HCT116 (cell line): Measurements from ENCODE around the gene SNX9. TPM values are rescaled to one million over a fixed set of nuclear protein-coding genes. Genes with fewer than 3 reads are reported as not detected.

Experiments
- ATAC-seq: fragments of 200-7000 bp; cut with Tn5 transposase; 2 replicates; pipeline ENCODE4 v1.9.1; 2020; ENCODE audit warnings: mild to moderate bottlenecking, moderate library complexity
- BruUV-seq: library from RNA; stranded (reverse); fragments of 400-500 nt; replicated peaks from 2 replicates; lab custom pipeline; 2021; lab: Mats Ljungman, UMichigan
- CTCF ChIA-PET: fragments of 300-600 bp; sonication (Branson Sonifier 250); formaldehyde crosslinking; loops from one replicate; lab custom pipeline; 2021; ENCODE audit warnings: antibody characterized with exemption; lab: Charles Lee
- POLR2A ChIA-PET: fragments of 300-600, 350-600 bp; sonication (Branson Sonifier 250); formaldehyde crosslinking; loops from one replicate; lab custom pipeline; 2021; ENCODE audit warnings: antibody characterized with exemption; lab: Charles Lee
- RAD21 ChIA-PET, 2 experiments: fragments of 300-600 bp; sonication (Branson Sonifier 250); formaldehyde crosslinking; loops; one replicate each; lab custom pipeline; 2023; ENCODE audit warnings: low total read pairs in 2 of 2; ENCODE audit not compliant: uncharacterized antibody in 2 of 2, unreplicated experiment in 2 of 2, low non-redundant PET in 1 of 2; lab: Charles Lee
- DNase-seq: peaks from one replicate; pipeline ENCODE4 v3.0.0-alpha.2; 2010; ENCODE audit warnings: low read depth, low spot score
- H2AFZ ChIP-seq: fragments of 200-600 bp; shearing (Covaris generic), sonication (generic); 2 replicates; pipeline ENCODE4 v1.6.1; 2017; ENCODE audit warnings: low read depth, mixed run types, mixed read lengths, antibody characterized with exemption, low read length; ENCODE audit not compliant: poor library complexity, severe bottlenecking
- H3K27ac ChIP-seq: 2 replicates; pipeline ENCODE4 v1.5.1; 2012; ENCODE audit warnings: low read depth, low read length
- H3K27me3 ChIP-seq: fragments of 200-600 bp; sonication (generic); 2 replicates; pipeline ENCODE4 v1.6.1; 2016; ENCODE audit warnings: mixed run types, low read length, mixed read lengths; ENCODE audit not compliant: insufficient read depth
- H3K36me3 ChIP-seq, 2 experiments: fragments of 200-500 bp in 1 of 2; fragments of 200-600 bp in 1 of 2; sonication (Bioruptor generic) in 1 of 2; sonication (generic) in 1 of 2; 2 replicates each; pipeline versions ENCODE4 v1.5.1 to v1.6.1; 2014 to 2016; ENCODE audit warnings: low read length in 2 of 2, inconsistent platforms in 1 of 2, mixed read lengths in 1 of 2, mixed run types in 1 of 2; ENCODE audit not compliant: insufficient read depth in 2 of 2, control insufficient read depth in 1 of 2
- H3K4me1 ChIP-seq, 2 experiments: fragments of 200-600 bp in 1 of 2; sonication (generic) in 1 of 2; 2 replicates each; pipeline versions ENCODE4 v1.5.1 to v1.6.1; 2012 to 2017; ENCODE audit warnings: low read length in 2 of 2, inconsistent platforms in 1 of 2, mild to moderate bottlenecking in 1 of 2, mixed read lengths in 1 of 2, mixed run types in 1 of 2, moderate library complexity in 1 of 2; ENCODE audit not compliant: insufficient read depth in 2 of 2, control insufficient read depth in 1 of 2
- H3K4me2 ChIP-seq: fragments of 200-600 bp; sonication (generic); 2 replicates; pipeline ENCODE4 v1.6.1; 2017; ENCODE audit warnings: mixed run types, low read length, mixed read lengths
- H3K4me3 ChIP-seq, 2 experiments: fragments of 200-600 bp in 1 of 2; sonication (generic) in 1 of 2; replicated peaks in 1 of 2; 2 replicates each; pipeline ENCODE4 v1.5.1; 2011 to 2016; ENCODE audit warnings: low read length in 2 of 2, control low read depth in 1 of 2, low read depth in 1 of 2, mild to moderate bottlenecking in 1 of 2, mixed read lengths in 1 of 2, mixed run types in 1 of 2
- H3K79me2 ChIP-seq: fragments of 200-600 bp; sonication (generic); 2 replicates; pipeline ENCODE4 v1.6.1; 2017; ENCODE audit warnings: mild to moderate bottlenecking, mixed run types, low read length, moderate library complexity, mixed read lengths; ENCODE audit not compliant: insufficient read depth
- H3K9ac ChIP-seq: fragments of 200-600 bp; sonication (generic); 2 replicates; pipeline ENCODE4 v1.6.1; 2016; ENCODE audit warnings: low read length, mixed read lengths
- H3K9me2 ChIP-seq: fragments of 200-600 bp; sonication (generic), shearing (Covaris generic); 2 replicates; pipeline ENCODE4 v1.6.1; 2017; ENCODE audit warnings: mixed run types, mild to moderate bottlenecking, moderate library complexity; ENCODE audit not compliant: insufficient read depth
- H3K9me3 ChIP-seq, 2 experiments: fragments of 200-500 bp in 1 of 2; fragments of 200-600 bp in 1 of 2; sonication (Bioruptor generic) in 1 of 2; sonication (generic) in 1 of 2; 2 replicates each; pipeline ENCODE4 v1.6.1; 2014 to 2017; ENCODE audit warnings: low read length in 2 of 2, mixed read lengths in 2 of 2, inconsistent platforms in 1 of 2, low read depth in 1 of 2, mild to moderate bottlenecking in 1 of 2, mixed run types in 1 of 2, moderate library complexity in 1 of 2; ENCODE audit not compliant: control insufficient read depth in 1 of 2, insufficient read depth in 1 of 2
- H4K20me1 ChIP-seq: fragments of 200-600 bp; sonication (generic), shearing (Covaris generic); 2 replicates; pipeline ENCODE4 v1.6.1; 2017; ENCODE audit warnings: mixed run types, mild to moderate bottlenecking, moderate library complexity; ENCODE audit not compliant: insufficient read depth
- CBX3 ChIP-seq: IDR thresholded peaks from 2 replicates; pipeline ENCODE4 v1.6.1; 2012; ENCODE audit warnings: low read depth
- CEBPB ChIP-seq: IDR thresholded peaks from 2 replicates; pipeline ENCODE4 v1.6.1; 2012; ENCODE audit warnings: low read depth
- EGR1 ChIP-seq: IDR thresholded peaks from 2 replicates; pipeline ENCODE4 v1.6.1; 2012; ENCODE audit warnings: low read depth
- ELF1 ChIP-seq: IDR thresholded peaks from 2 replicates; pipeline ENCODE4 v1.6.1; 2012; ENCODE audit warnings: low read depth, borderline replicate concordance
- FOSL1 ChIP-seq: IDR thresholded peaks from 2 replicates; pipeline ENCODE4 v1.6.1; 2012; ENCODE audit warnings: low read depth
- POLR2A ChIP-seq: IDR thresholded peaks from 2 replicates; pipeline ENCODE4 v1.7.0; 2011; ENCODE audit warnings: borderline replicate concordance; ENCODE audit not compliant: insufficient read depth, insufficient read length; ENCODE audit errors: extremely low read depth
- POLR2AphosphoS5 ChIP-seq: IDR thresholded peaks from 2 replicates; pipeline ENCODE4 v1.6.1; 2011; ENCODE audit warnings: mild to moderate bottlenecking, low read depth, low read length, moderate library complexity
- RAD21 ChIP-seq: IDR thresholded peaks from 2 replicates; pipeline ENCODE4 v1.6.1; 2012; ENCODE audit warnings: low read depth, mild to moderate bottlenecking
- SP1 ChIP-seq: IDR thresholded peaks from 2 replicates; pipeline ENCODE4 v1.6.1; 2012; ENCODE audit warnings: low read depth
- SRF ChIP-seq: IDR thresholded peaks from 2 replicates; pipeline ENCODE4 v1.6.1; 2012; ENCODE audit warnings: low read depth
- TCF7L2 ChIP-seq: IDR thresholded peaks from 2 replicates; pipeline ENCODE4 v1.7.0; 2011; ENCODE audit warnings: borderline replicate concordance, inconsistent platforms; ENCODE audit not compliant: insufficient read depth, insufficient read length; ENCODE audit errors: extremely low read depth
- YY1 ChIP-seq: IDR thresholded peaks from 2 replicates; pipeline ENCODE4 v1.6.1; 2011; ENCODE audit warnings: low read length, low read depth, moderate library complexity, mild to moderate bottlenecking; ENCODE audit not compliant: insufficient replicate concordance; ENCODE audit errors: extremely low read depth
- ZFX ChIP-seq: fragments of 450-650 bp; IDR thresholded peaks from 2 replicates; pipeline ENCODE4 v1.6.1; 2017
- ZNF274 ChIP-seq: fragments of 200-500 bp; sonication (Bioruptor generic); IDR thresholded peaks from 2 replicates; pipeline ENCODE4 v1.6.1; 2014; ENCODE audit warnings: mild to moderate bottlenecking, low read depth, low read length, inconsistent platforms
- intact Hi-C: fragments of 100-400 bp; cut with micrococcal nuclease; formaldehyde crosslinking; loops from 2 replicates; pipeline ENCODE4 v1.10.0; 2022
- total RNA-seq: library from RNA; stranded (reverse); gene quantifications from one replicate; pipeline ENCODE4 v1.2.1, GENCODE V29; 2021; ENCODE audit not compliant: unreplicated experiment
- TF ChIP-seq, protein P1 (sequence below): IDR thresholded peaks from 2 replicates; pipeline ENCODE4 v1.6.1; 2012
- TF ChIP-seq, protein P2 (sequence below): IDR thresholded peaks from 2 replicates; pipeline ENCODE4 v1.6.1; 2012; ENCODE audit warnings: low read depth
- TF ChIP-seq, protein P3 (sequence below): IDR thresholded peaks from 2 replicates; pipeline ENCODE4 v1.6.1; 2012
- TF ChIP-seq, protein P4 (sequence below): IDR thresholded peaks from 2 replicates; pipeline ENCODE4 v1.6.1; 2011; ENCODE audit warnings: mild to moderate bottlenecking, low read length, moderate library complexity; ENCODE audit not compliant: insufficient replicate concordance; ENCODE audit errors: extremely low read depth

SNX9 gene
- total RNA-seq, 1 experiment from 2014 or later, result 42.5 TPM

DNA sequence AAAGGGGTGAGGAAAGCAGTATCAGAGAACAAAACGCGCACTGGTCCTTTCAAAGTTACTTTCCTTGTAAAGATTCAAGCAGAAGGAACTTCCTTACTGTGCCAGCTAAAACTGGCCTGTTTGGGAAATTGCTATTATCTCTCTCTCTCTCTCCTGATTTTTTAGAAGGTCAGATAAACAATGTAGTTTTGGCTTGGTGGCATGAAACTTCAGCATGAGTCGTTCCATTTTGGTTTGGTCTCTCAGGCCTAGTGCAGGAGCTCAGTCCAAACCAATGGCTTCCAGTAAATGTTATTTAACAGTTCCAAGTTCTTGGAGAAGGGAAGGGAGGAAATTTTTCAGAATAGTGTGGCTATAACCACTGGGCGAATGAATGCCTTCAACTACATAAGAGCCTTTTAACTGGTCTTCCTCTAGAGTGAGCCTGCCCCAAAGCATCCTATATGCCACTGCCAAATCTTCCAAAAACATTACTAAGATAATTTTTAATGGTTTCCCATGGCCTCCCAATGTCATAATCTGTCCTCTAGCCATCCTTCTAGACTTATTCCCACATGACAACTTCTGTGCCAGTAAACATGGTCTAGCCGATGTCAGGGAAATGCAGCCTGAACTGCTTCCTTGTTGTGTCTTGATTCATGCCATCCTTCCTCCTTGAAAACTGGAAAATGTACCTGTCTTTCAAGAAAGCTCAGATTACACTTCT, 9.1 kb upstream of the SNX9 start:
- ATAC-seq (no peak), DNase-seq (no peak)
- Histone ChIP-seq H3K4me2 (peak overlapping the region; percentile 17; the same call in 1 of the 2 replicates), H3K9me2 (no peaks in the 10 kb centered on the region), H3K27me3 (no peaks in the 10 kb centered on the region), H4K20me1 (no peaks in the 10 kb centered on the region), H3K4me3 (no peak overlapping the region), H3K9me3 (0 out of 4 replicates have a peak, but pooled peaks cover 0 to 2% of the 10 kb centered on the region in 2 experiments), H3K36me3 (no peaks in the 10 kb centered on the region), H3K9ac (no peak overlapping the region), H3K27ac (no peak overlapping the region), H2AFZ (no peak overlapping the region), H3K79me2 (no peaks in the 10 kb centered on the region), H3K4me1 (peaks cover 9 to 14% of the 10 kb centered on the region in 2 experiments; a peak in 3 of 4 replicates)
- ChIA-PET POLR2A (no interaction called here), CTCF (no interaction called here), RAD21 (no interaction called here)
- TF ChIP-seq YY1 (no peak), RAD21 (no peak), ZNF274 (no peak), SP1 (no peak), POLR2AphosphoS5 (no peak), EGR1 (no peak), CBX3 (no peak), SRF (no peak), FOSL1 (no peak), POLR2A (no peak), CEBPB (no peak), TCF7L2 (no peak), ELF1 (no peak), ZFX (no peak)
- TF ChIP-seq, protein P1, sequence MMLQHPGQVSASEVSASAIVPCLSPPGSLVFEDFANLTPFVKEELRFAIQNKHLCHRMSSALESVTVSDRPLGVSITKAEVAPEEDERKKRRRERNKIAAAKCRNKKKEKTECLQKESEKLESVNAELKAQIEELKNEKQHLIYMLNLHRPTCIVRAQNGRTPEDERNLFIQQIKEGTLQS, result no peak
- TF ChIP-seq, protein P2, sequence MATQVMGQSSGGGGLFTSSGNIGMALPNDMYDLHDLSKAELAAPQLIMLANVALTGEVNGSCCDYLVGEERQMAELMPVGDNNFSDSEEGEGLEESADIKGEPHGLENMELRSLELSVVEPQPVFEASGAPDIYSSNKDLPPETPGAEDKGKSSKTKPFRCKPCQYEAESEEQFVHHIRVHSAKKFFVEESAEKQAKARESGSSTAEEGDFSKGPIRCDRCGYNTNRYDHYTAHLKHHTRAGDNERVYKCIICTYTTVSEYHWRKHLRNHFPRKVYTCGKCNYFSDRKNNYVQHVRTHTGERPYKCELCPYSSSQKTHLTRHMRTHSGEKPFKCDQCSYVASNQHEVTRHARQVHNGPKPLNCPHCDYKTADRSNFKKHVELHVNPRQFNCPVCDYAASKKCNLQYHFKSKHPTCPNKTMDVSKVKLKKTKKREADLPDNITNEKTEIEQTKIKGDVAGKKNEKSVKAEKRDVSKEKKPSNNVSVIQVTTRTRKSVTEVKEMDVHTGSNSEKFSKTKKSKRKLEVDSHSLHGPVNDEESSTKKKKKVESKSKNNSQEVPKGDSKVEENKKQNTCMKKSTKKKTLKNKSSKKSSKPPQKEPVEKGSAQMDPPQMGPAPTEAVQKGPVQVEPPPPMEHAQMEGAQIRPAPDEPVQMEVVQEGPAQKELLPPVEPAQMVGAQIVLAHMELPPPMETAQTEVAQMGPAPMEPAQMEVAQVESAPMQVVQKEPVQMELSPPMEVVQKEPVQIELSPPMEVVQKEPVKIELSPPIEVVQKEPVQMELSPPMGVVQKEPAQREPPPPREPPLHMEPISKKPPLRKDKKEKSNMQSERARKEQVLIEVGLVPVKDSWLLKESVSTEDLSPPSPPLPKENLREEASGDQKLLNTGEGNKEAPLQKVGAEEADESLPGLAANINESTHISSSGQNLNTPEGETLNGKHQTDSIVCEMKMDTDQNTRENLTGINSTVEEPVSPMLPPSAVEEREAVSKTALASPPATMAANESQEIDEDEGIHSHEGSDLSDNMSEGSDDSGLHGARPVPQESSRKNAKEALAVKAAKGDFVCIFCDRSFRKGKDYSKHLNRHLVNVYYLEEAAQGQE, result no peak
- TF ChIP-seq, protein P3, sequence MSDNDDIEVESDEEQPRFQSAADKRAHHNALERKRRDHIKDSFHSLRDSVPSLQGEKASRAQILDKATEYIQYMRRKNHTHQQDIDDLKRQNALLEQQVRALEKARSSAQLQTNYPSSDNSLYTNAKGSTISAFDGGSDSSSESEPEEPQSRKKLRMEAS, result no peak
- TF ChIP-seq, protein P4, sequence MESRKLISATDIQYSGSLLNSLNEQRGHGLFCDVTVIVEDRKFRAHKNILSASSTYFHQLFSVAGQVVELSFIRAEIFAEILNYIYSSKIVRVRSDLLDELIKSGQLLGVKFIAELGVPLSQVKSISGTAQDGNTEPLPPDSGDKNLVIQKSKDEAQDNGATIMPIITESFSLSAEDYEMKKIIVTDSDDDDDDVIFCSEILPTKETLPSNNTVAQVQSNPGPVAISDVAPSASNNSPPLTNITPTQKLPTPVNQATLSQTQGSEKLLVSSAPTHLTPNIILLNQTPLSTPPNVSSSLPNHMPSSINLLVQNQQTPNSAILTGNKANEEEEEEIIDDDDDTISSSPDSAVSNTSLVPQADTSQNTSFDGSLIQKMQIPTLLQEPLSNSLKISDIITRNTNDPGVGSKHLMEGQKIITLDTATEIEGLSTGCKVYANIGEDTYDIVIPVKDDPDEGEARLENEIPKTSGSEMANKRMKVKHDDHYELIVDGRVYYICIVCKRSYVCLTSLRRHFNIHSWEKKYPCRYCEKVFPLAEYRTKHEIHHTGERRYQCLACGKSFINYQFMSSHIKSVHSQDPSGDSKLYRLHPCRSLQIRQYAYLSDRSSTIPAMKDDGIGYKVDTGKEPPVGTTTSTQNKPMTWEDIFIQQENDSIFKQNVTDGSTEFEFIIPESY, result no peak
- intact Hi-C loops, result no loop called here
- no TSS peak for BruUV-seq
